Fibroblast of skin of right quadriceps (primary cell): ENCODE results near the gene GNL1.
"Not testable (repeated sequence)": the region's sequence is repeated elsewhere in the genome, so short reads cannot be mapped to it uniquely, and the experiment has no call there.

Experiments used
- DNase-seq: peaks from one replicate; pipeline ENCODE4 v3.0.0-alpha.2; 2013

Gene GNL1

DNA sequence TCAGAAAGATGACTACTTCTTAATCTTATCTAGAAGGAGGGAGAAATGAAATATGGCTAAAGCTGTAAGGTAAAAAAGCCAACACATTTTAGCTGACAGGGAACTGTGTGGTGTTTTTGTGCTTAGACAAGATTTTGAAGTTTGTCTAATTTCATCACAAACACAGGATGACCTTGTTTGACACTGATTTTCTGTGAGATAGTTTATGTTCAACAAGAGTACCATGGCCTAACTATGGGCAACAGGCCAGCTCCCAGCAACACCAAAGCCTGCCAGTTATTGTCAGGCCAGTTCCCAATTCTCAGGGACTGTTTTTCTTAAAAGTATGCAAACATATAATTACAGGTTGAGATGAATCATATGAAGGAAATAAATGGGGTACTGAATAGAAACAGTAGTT is 9.5 kb upstream of the GNL1 start:
- DNase-seq = no peak

DNA sequence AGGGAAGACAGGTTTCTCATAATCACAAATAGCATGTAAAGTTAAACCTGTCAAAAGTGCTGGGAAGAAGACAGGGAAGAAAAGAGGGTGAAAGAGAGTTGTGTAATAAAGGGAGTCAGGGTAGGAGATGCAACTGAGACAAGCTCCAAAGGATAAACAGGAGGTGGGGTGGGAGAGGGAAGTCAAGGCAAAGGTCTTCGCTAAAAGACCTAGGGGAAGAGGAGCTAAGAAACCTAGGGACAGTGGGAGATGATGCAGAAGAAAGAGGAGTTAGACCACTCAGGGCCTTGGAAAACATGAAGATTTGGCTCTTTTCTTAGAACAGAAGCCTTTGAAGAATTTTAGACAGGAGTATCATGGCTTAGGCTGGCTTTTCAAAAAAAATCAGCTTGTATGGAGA is 7.8 kb upstream of the GNL1 start:
- no peak for DNase-seq

DNA sequence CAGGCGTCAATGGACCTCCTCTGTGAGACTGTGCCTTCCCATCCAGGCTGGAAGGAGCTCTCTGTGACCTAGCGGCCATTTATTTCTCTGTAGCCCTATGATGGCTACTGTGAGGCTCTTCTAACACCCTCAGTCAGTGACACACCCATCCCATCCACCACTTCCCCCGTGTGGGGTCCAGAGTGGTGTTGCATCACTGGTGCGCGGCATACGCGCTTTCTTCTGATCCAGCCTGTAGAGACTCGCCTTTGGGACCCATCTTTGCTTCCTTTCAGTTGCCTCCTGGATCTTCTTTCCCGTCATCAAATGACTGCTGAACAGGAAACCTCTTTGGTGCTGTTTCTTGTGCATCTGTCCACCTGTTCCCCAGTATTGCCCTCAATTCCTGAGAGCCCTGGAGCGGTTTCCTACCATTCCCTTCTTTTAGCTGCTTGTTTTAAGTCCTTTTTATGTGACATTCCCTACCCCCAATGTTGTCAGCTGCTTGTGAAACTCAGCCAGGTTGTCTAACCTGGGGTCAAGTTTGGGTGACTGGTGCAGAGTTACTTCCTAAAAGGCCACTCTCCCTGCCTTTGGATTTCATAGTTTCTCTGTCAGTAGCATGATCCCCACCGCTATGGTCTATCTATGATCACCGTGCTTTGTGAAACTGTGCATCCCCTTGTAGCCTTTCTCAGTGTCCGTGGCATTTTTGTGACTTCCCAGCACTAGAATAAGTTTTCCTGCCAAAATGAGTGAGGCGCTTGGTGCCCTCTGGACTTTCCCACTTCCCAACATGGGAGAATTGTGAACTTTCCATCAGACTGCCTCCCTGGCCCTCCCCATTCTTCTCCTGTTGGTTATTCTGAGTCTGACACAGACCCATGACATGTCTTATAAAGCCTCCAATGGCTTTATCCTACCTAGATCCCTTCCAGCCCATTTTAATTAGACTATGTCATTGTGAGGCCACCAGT is 6.5 kb upstream of the GNL1 start:
- no peak for DNase-seq

DNA sequence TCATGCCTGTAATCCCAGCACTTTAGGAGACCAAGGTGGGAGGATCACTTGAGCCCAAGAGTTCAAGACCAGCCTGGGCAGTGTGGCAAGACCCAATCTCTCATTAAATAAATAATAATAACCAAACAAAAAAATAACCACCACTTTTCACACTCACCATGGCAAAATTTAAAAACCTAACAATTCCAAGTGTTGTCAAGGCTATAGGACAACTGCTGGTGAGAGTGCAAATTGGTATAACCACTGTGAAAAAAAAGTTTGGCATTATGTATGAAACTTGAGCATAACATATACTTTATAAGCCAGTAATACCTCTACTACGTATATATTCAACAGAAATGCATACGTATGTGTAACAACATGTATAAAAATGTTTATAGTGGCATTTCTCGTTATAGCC is 4.6 kb upstream of the GNL1 start:
- no peak for DNase-seq

GRCh38 chr6:30557683-30557981 is 1.3 kb upstream of the GNL1 start:
- DNase-seq = no peak

DNA sequence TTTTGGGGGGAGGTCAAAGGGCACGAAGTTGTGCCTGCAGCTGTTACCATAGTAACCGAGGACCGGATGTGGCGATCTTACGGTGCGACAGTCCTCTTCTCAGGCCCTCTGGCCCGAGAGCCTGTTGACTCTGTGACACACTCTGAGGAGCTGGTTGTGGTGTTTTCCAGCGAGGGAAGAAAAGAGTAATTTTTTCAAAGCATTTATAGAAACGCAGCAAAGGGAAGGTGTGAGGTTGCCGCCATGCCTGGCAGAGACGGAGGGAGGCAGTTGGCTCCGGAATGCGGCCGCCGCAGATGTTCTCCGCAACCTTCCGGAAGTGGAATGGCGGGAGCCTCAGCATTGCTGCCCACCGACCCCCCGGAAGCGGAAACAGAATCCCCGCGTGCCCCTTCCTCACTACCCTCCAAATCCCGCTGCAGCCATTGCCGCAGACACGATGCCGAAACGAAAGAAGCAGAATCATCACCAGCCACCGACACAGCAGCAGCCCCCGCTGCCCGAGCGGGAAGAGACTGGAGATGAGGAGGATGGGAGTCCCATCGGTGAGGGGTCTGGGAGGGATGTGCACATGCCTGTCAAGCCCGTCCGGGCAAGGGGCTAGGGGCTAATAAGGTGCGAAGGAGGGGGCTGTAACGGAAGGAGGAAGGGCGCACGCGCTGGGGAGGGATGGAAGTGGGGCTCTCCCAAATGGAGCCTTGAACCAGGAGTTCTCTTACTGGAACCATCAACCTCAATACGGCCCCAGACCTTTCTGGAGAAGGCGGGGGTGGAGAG is 805 bp upstream of the GNL1 start, which contains the start of gene PRR3:
PRR3 (plus strand) TSS at position 390 of the 777 bp plus-strand sequence; CDS start at position 440, 50 bp downstream.
- peak; percentile 88 for DNase-seq

DNA sequence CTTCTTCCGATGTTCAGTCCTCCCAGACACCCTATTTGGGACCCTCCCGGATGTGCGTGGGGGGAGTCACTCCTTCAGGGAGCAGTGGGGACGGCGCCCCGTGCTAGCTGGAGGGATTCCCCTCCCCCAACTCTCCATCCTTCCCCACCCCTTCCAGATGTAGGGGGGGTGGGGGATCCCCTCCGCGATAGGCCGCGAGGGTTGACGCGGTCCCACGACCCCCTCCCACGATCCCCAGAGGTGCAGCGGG is 548 bp downstream of the GNL1 start:
- no peak for DNase-seq

- peak; percentile 9 for DNase-seq
These were observed 1.1 kb downstream of the GNL1 start for GRCh38 chr6:30554962-30555815.

DNA sequence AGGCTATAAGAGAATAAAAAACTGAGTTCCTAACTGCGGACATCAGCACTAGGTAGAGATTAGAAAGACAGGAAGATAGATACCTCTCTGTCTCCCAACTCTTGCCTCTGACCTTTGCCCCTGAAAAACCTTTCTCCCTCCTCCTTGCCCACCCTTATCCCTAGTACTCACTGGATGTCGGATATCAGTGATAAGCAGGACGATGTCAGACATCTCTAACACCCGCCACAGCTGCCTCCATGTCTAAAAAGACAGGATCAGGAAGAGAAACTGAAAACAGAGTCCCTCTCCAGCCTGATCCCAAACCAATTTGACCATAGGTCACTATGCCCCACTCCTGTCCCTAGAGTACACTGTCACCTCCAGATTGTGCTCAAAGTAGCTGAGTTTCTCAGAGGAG is 1.9 kb downstream of the GNL1 start:
- no peak for DNase-seq

- DNase-seq = peak; percentile 11
These were observed 7.9 kb downstream of the GNL1 start for GRCh38 chr6:30548375-30548774.

GRCh38 chr6:30547454-30547853 is 8.8 kb downstream of the GNL1 start:
- DNase-seq = no peak

- peak; percentile 68 for DNase-seq
These were observed 11.5 kb downstream of the GNL1 start for GRCh38 chr6:30544666-30545272.

- DNase-seq = no peak
These were observed 12.5 kb downstream of the GNL1 start for GRCh38 chr6:30543821-30544220.

- no peak for DNase-seq
These were observed 13.4 kb downstream of the GNL1 start for GRCh38 chr6:30542915-30543314.

GRCh38 chr6:30542404-30542725 is 13.9 kb downstream of the GNL1 start:
- no peak for DNase-seq

DNA sequence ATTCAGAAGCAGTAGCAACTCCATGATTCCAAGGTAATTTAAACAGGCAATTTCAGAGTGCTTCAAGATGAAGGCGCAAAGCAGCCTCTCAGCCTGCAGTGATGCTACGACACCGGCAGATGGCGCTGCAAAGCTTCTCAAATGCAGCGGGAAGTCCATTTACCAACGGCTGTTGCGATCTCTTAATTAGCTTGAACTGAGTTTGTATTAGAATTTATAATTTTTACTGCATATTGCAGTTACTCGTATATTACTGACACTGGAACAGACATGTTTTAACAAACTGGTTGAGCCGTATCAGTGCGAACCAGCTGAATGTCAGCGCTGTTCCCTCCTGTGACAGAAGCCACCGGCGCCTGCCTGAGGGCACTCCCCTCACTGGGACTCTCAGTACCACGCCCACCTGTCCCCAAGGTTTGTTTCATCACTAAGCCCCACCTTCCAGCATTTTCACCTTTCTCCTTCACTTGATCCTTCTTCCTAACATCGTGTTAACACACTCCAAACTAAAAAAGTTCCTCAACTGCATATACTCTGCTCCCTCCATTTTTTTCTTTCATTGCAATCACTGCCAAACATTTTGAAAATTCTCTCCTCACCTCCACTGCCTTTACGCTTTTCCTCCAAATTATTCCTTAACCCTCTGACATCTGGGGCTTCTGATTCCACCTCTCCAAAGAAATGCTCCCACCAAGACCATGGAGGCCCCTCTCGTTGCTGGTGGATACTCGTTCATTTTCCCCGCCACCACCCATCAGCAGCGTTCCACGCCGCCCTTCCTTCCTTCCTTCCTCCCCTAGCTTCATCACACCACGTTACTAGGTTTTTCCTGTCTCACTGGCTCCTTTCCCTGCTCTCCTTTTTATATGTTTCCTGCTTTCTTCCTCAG is 14.5 kb downstream of the GNL1 start:
- peak; percentile 74 for DNase-seq

DNA sequence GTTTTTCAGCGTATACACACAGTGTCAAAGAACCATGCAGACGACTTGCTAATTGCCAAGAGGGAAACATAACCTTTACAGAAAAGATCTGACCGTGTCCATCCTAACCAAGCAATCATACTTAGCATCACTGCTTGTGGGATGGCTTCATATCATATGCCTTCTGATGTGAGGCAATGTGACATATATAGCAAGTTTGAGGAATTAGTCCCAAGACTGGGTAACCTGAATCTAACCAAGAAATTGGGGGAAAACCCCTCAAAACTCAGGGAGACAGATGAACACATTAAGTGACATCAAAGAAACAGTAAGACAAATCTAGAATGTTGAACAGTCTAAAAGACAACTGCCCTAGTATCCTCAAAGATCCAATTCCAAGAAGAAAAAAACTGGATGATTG is 18.4 kb downstream of the GNL1 start:
- DNase-seq = no peak

DNA sequence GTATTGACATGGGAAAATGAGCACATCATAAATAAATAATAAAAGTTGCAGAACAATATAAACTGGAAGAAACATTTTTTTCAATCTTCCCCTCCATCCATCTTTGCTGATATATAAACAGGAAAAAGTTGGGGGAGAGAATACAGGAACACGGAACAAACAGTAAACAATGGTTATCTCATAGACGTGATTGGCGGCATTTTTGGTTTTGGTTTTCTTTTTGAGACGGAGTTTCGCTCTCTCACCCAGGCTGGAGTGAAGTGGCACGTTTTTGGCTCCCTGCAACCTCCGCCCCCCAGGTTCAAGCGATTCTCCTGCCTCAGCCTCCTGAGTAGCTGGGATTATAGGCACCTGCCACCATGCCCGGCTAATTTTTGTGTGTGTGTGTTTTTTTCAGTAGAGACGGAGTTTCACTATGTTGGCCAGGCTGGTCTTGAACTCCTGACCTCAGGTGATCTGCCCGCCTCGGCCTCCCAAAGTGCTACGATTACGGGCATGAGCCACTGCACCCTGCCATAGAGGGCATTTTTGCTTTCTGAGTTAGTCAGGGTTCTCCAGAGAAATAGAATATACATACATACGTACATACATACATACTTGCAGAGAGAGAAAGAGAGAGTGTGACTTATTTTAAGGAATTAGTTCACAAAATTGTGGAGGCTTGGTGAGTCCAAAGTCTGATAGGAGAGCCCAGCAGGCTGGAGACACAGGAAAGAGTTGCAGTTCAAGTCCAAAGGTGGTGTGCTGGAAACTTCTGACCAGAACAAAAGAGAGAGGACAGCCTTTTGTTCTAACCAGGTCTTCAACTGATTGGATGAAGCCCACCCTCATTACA is 22.6 kb downstream of the GNL1 start:
- no peak for DNase-seq

GRCh38 chr6:30530014-30530413 is 26.3 kb downstream of the GNL1 start:
- DNase-seq = no peak

GRCh38 chr6:30529349-30529875 is 26.9 kb downstream of the GNL1 start:
- DNase-seq = not testable (repeated sequence)

DNA sequence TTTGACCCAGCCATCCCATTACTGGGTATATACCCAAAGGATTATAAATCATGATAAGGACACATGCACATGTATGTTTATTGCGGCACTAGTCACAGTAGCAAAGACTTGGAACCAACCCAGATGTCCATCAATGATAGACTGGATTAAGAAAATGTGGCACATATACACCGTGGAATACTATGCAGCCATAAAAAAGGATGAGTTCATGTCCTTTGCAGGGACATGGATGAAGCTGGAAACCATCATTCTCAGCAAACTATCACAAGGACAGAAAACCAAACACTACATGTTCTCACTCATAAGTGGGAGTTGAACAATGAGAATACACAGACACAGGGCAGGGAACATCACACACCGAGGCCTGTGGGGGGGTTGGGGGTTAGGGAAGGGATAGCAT is 29.8 kb downstream of the GNL1 start:
- not testable (repeated sequence) for DNase-seq
